IMR-90 (cell line): ENCODE measurements around the gene P2RX7. TPM values are rescaled to one million over a fixed set of nuclear protein-coding genes. Genes with fewer than 3 reads are reported as not detected.

Experiments
- ATAC-seq: fragments of 200-7000 bp; cut with Tn5 transposase; 2 replicates; pipeline ENCODE4 v1.9.1; 2020; ENCODE audit warnings: low read depth, mild to moderate bottlenecking, moderate library complexity
- BruUV-seq: library from RNA; stranded (reverse); fragments of 400-500 nt; replicated peaks from 2 replicates; lab custom pipeline; 2021; lab: Mats Ljungman, UMichigan
- CTCF ChIA-PET: fragments of 300-600 bp; formaldehyde crosslinking; extraction: SDS; loops from one replicate; lab custom pipeline; 2021; ENCODE audit warnings: antibody characterized with exemption; lab: Yijun Ruan, JAX
- POLR2A ChIA-PET: fragments of 300-600 bp; sonication (Branson Sonifier 250); formaldehyde crosslinking; loops from one replicate; lab custom pipeline; 2022; ENCODE audit warnings: antibody characterized with exemption; ENCODE audit not compliant: unreplicated experiment; lab: Charles Lee
- DNase-seq: peaks from one replicate; pipeline ENCODE4 v3.0.0; 2013
- H2AFZ ChIP-seq: replicated peaks from 2 replicates; pipeline ENCODE3; 2013; ENCODE audit warnings: low read length, mild to moderate bottlenecking; ENCODE audit not compliant: poor library complexity
- H2AK5ac ChIP-seq: 2 replicates; pipeline ENCODE4 v1.6.1; 2013; ENCODE audit warnings: low read depth, low read length, inconsistent platforms
- H2AK9ac ChIP-seq: replicated peaks from 2 replicates; pipeline ENCODE3; 2013; ENCODE audit warnings: mild to moderate bottlenecking, low read depth, low read length, moderate library complexity; ENCODE audit not compliant: poor library complexity
- H2BK120ac ChIP-seq: 2 replicates; pipeline ENCODE4 v1.6.1; 2013; ENCODE audit warnings: low read depth, low read length, inconsistent platforms
- H2BK15ac ChIP-seq: 3 replicates; pipeline ENCODE4 v1.6.1; 2013; ENCODE audit warnings: low read depth, low read length, inconsistent platforms
- H2BK20ac ChIP-seq: 2 replicates; pipeline ENCODE4 v1.6.1; 2013; ENCODE audit warnings: low read depth, mild to moderate bottlenecking, inconsistent platforms, low read length, moderate library complexity
- H2BK5ac ChIP-seq: 2 replicates; pipeline ENCODE4 v1.6.1; 2013; ENCODE audit warnings: mild to moderate bottlenecking, low read depth, low read length, inconsistent platforms; ENCODE audit not compliant: poor library complexity, severe bottlenecking
- H3K14ac ChIP-seq: replicated peaks from 2 replicates; pipeline ENCODE4 v1.6.1; 2013; ENCODE audit warnings: low read depth, low read length, inconsistent platforms
- H3K18ac ChIP-seq: 2 replicates; pipeline ENCODE4 v1.6.1; 2013; ENCODE audit warnings: low read depth, low read length, control low read depth
- H3K23ac ChIP-seq: 2 replicates; pipeline ENCODE4 v1.6.1; 2013; ENCODE audit warnings: low read depth, low read length, inconsistent platforms
- H3K27ac ChIP-seq: 2 replicates; pipeline ENCODE4 v1.5.1; 2013; ENCODE audit warnings: mild to moderate bottlenecking, control low read depth, low read length; ENCODE audit not compliant: insufficient read depth
- H3K27me3 ChIP-seq: 2 replicates; pipeline ENCODE4 v1.6.1; 2013; ENCODE audit warnings: low read length; ENCODE audit not compliant: control insufficient read depth, insufficient read depth
- H3K36me3 ChIP-seq: 2 replicates; pipeline ENCODE4 v1.6.1; 2013; ENCODE audit warnings: low read length, mixed read lengths; ENCODE audit not compliant: control insufficient read depth, insufficient read depth
- H3K4ac ChIP-seq: 2 replicates; pipeline ENCODE4 v1.6.1; 2013; ENCODE audit warnings: low read depth, low read length, inconsistent platforms
- H3K4me1 ChIP-seq: 2 replicates; pipeline ENCODE4 v1.6.1; 2013; ENCODE audit warnings: low read length, mixed read lengths; ENCODE audit not compliant: control insufficient read depth, insufficient read depth
- H3K4me2 ChIP-seq: 2 replicates; pipeline ENCODE4 v1.6.1; 2013; ENCODE audit warnings: low read depth, mild to moderate bottlenecking, control low read depth, low read length, moderate library complexity
- H3K4me3 ChIP-seq: 2 replicates; pipeline ENCODE4 v1.5.1; 2013; ENCODE audit warnings: low read depth, mild to moderate bottlenecking, control low read depth, low read length, moderate library complexity; ENCODE audit not compliant: insufficient read depth
- H3K56ac ChIP-seq: 2 replicates; pipeline ENCODE4 v1.6.1; 2013; ENCODE audit warnings: low read length, inconsistent platforms; ENCODE audit not compliant: insufficient read depth; ENCODE audit errors: extremely low read depth
- H3K79me1 ChIP-seq, 2 experiments: 2 replicates each; pipeline ENCODE4 v1.6.1; 2013; ENCODE audit warnings: low read length in 2 of 2, inconsistent platforms in 1 of 2, low read depth in 1 of 2
- H3K9ac ChIP-seq: 2 replicates; pipeline ENCODE4 v1.6.1; 2013; ENCODE audit warnings: low read depth, low read length, control low read depth
- H3K9me1 ChIP-seq: 2 replicates; pipeline ENCODE4 v1.6.1; 2013; ENCODE audit warnings: low read length, inconsistent platforms; ENCODE audit not compliant: insufficient read depth
- H3K9me3 ChIP-seq: 2 replicates; pipeline ENCODE4 v1.6.1; 2013; ENCODE audit warnings: low read length; ENCODE audit not compliant: control insufficient read depth, insufficient read depth
- H4K20me1 ChIP-seq: 2 replicates; pipeline ENCODE4 v1.6.1; 2013; ENCODE audit warnings: low read length, inconsistent platforms; ENCODE audit not compliant: insufficient read depth
- H4K5ac ChIP-seq: 2 replicates; pipeline ENCODE4 v1.6.1; 2013; ENCODE audit warnings: mild to moderate bottlenecking, low read depth, low read length, control low read depth
- H4K8ac ChIP-seq, 2 experiments: 2 replicates each; pipeline ENCODE4 v1.6.1; 2013; ENCODE audit warnings: low read depth in 2 of 2, low read length in 2 of 2, control low read depth in 1 of 2, inconsistent platforms in 1 of 2
- H4K91ac ChIP-seq: 2 replicates; pipeline ENCODE4 v1.6.1; 2013; ENCODE audit warnings: low read depth, low read length, inconsistent platforms; ENCODE audit not compliant: insufficient read depth
- FOS ChIP-seq: fragments of 150-350 bp; IDR thresholded peaks from 2 replicates; pipeline ENCODE4 v1.6.1; 2016; ENCODE audit warnings: low read depth, low read length
- NFE2L2 ChIP-seq: fragments of 150-350 bp; IDR thresholded peaks from 2 replicates; pipeline ENCODE4 v1.6.1; 2016; ENCODE audit warnings: low read depth, mild to moderate bottlenecking, low read length
- POLR2A ChIP-seq: IDR thresholded peaks from 2 replicates; pipeline ENCODE4 v1.6.1; 2012; ENCODE audit warnings: mild to moderate bottlenecking, low read depth, low read length
- RCOR1 ChIP-seq: IDR thresholded peaks from 2 replicates; pipeline ENCODE4 v1.6.1; 2012; ENCODE audit warnings: mild to moderate bottlenecking, low read length, improper control_type of control experiment; ENCODE audit not compliant: insufficient replicate concordance
- WGBS, 2 experiments: methylation state at CpG; one replicate each; pipeline versions ENCODE4 v1.1.5 to v1.1.7; 2013; ENCODE audit warnings: missing lambda C conversion rate in 2 of 2; ENCODE audit not compliant: insufficient read length in 1 of 2; ENCODE audit errors: extremely low coverage in 2 of 2; 5-methylcytosine and 5-hydroxymethylcytosine counted together
- dilution Hi-C: fragments of 300-500 bp; cut with HindIII; formaldehyde crosslinking; loops from one replicate; pipeline ENCODE4 v1.14.3; 2018; ENCODE audit warnings: low sequenced_read_pairs; ENCODE audit not compliant: unreplicated experiment
- in situ Hi-C: fragments of 300-500 bp; cut with MboI; formaldehyde crosslinking; loops from 3 replicates; pipeline ENCODE4 v1.14.3; 2019; ENCODE audit warnings: low sequenced_read_pairs, inconsistent platforms, mixed read lengths
- intact Hi-C: fragments of 100-400 bp; cut with micrococcal nuclease; formaldehyde crosslinking; loops from 2 replicates; pipeline ENCODE4 v1.10.0; 2022
- polyA plus RNA-seq, 3 experiments: library from polyadenylated mRNA; depleted of rRNA; stranded (reverse); fragments of >200 nt; gene quantifications; 2 replicates each; pipeline ENCODE4 v1.2.3, GENCODE V29; 2012; ENCODE audit warnings: low replicate concordance in 1 of 3
- total RNA-seq: library from RNA; depleted of rRNA; stranded (reverse); fragments of >200 nt; gene quantifications from 2 replicates; pipeline ENCODE4 v1.2.3, GENCODE V29; 2012
- TF ChIP-seq, protein P1 (sequence below): conservative IDR thresholded peaks from 2 replicates; pipeline ENCODE4 v1.5.1; 2012; ENCODE audit warnings: mild to moderate bottlenecking, low read depth, low read length, improper control_type of control experiment

P2RX7 gene
- total and polyA plus RNA-seq, 2 of the 4 experiments (the other 2 are of a cell fraction): 0.07 to 0.18 TPM

DNA sequence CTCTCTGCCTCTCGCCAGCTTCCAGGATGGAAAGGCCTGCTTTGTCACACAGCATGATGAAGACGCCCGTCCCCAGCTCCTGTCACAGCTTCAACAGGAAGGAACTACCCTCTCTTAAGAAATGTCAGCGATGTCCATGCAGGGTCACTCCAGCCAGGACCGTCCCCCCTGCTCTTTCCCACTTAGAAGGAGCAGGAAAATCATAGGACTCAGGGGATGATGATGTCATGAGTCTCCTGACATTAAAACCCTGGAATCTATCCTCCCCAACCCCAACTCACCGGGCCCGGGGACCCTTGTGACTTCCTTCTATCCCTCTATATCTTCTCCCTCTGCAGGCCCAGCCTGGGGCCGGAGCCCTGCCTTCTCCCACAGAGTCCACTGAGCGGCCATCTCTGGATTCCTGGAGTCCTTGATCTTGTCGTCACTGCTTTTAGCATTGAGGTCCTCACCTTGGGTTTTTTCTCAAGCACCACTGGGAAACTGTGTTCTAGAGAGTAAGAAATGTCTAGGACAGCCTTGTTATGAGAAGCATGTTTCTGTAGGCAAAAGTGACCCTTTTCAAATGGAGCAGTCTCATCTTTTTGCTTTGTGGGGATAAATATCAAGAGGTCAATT, 42.8 kb upstream of the P2RX7 start:
- no peaks in the 10 kb centered on the region for H3K9me3 ChIP-seq
- dilution Hi-C loops (no loop called here), in situ Hi-C loops (no loop called here), intact Hi-C loops (no loop called here)
- H2AK5ac ChIP-seq: no peak overlapping the region
- no peak overlapping the region for H2BK20ac ChIP-seq
- H3K23ac ChIP-seq: no peak overlapping the region
- no peak overlapping the region for H2BK15ac ChIP-seq
- no peak overlapping the region for H4K8ac ChIP-seq
- H2AK9ac ChIP-seq: no peak overlapping the region
- H3K14ac ChIP-seq: no peak overlapping the region
- H4K20me1 ChIP-seq: no peaks in the 10 kb centered on the region
- H3K27ac ChIP-seq: no peak overlapping the region
- no peak overlapping the region for H4K91ac ChIP-seq
- no peak overlapping the region for H3K18ac ChIP-seq
- peaks cover 14% of the 10 kb centered on the region for H3K27me3 ChIP-seq
- CTCF ChIA-PET: no interaction called here
- POLR2A ChIA-PET: no interaction called here
- H3K4me3 ChIP-seq: no peak overlapping the region
- TF ChIP-seq FOS (no peak), POLR2A (no peak), NFE2L2 (no peak), RCOR1 (no peak)
- TF ChIP-seq, protein P1, sequence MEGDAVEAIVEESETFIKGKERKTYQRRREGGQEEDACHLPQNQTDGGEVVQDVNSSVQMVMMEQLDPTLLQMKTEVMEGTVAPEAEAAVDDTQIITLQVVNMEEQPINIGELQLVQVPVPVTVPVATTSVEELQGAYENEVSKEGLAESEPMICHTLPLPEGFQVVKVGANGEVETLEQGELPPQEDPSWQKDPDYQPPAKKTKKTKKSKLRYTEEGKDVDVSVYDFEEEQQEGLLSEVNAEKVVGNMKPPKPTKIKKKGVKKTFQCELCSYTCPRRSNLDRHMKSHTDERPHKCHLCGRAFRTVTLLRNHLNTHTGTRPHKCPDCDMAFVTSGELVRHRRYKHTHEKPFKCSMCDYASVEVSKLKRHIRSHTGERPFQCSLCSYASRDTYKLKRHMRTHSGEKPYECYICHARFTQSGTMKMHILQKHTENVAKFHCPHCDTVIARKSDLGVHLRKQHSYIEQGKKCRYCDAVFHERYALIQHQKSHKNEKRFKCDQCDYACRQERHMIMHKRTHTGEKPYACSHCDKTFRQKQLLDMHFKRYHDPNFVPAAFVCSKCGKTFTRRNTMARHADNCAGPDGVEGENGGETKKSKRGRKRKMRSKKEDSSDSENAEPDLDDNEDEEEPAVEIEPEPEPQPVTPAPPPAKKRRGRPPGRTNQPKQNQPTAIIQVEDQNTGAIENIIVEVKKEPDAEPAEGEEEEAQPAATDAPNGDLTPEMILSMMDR: no peak
- no peak overlapping the region for H3K4ac ChIP-seq
- no peak overlapping the region for H2BK120ac ChIP-seq
- no peak overlapping the region for H3K56ac ChIP-seq
- H2AFZ ChIP-seq: no peak overlapping the region
- no peaks in the 10 kb centered on the region for H3K36me3 ChIP-seq
- no peak overlapping the region for H3K4me2 ChIP-seq
- no peaks in the 10 kb centered on the region for H3K4me1 ChIP-seq
- no TSS peak for BruUV-seq
- no peaks in the 10 kb centered on the region for H3K79me1 ChIP-seq
- no peak for ATAC-seq
- no peak overlapping the region for H2BK5ac ChIP-seq
- no peaks in the 10 kb centered on the region; the same call in 1 of the 2 replicates for H3K9me1 ChIP-seq
- WGBS, 2 experiments: 33% methylated on average over 1 of the region's 10 CpGs; no CpG with 5 or more reads in 1 of the 2 experiments
- H3K9ac ChIP-seq: no peak overlapping the region
- no peak overlapping the region for H4K5ac ChIP-seq
- DNase-seq: no peak
